HEK293 (cell line): ENCODE measurements around the gene ZBTB48.

Source experiments
- CTCF ChIA-PET: fragments of 350-600 bp; formaldehyde crosslinking; extraction: SDS; loops from one replicate; lab custom pipeline; 2021; ENCODE audit warnings: antibody characterized with exemption; lab: Yijun Ruan, JAX
- POLR2A ChIA-PET: fragments of 300-600 bp; formaldehyde crosslinking; extraction: SDS; loops from one replicate; lab custom pipeline; 2020; ENCODE audit warnings: antibody characterized with exemption, inconsistent platforms; lab: Yijun Ruan, JAX
- H3K27ac ChIP-seq: fragments of 200-500 bp; sonication (Bioruptor generic); 2 replicates; pipeline ENCODE4 v1.5.1; 2014; ENCODE audit warnings: low read depth, low read length, control low read depth, inconsistent platforms; ENCODE audit errors: extremely low read depth
- H3K36me3 ChIP-seq, 2 experiments: fragments of 200-500 bp in 1 of 2; sonication (Bioruptor generic) in 1 of 2; 1 replicate in 1 of 2; 2 replicates in 1 of 2; pipeline ENCODE4 v1.5.1; 2014 to 2017; ENCODE audit warnings: inconsistent platforms in 2 of 2, low read length in 2 of 2; ENCODE audit not compliant: control insufficient read depth in 2 of 2, insufficient read depth in 1 of 2
- H3K4me1 ChIP-seq: fragments of 200-500 bp; sonication (Bioruptor generic); 2 replicates; pipeline ENCODE4 v1.5.1; 2014; ENCODE audit warnings: mild to moderate bottlenecking, low read length, inconsistent platforms; ENCODE audit not compliant: control insufficient read depth, insufficient read depth
- H3K4me3 ChIP-seq: 2 replicates; pipeline ENCODE4 v1.5.1; 2011; ENCODE audit warnings: low read depth, mild to moderate bottlenecking, control low read depth, low read length, moderate library complexity
- H3K9me3 ChIP-seq: fragments of 200-500 bp; sonication (Bioruptor generic); 2 replicates; pipeline ENCODE4 v1.5.1; 2014; ENCODE audit warnings: low read depth, low read length, inconsistent platforms; ENCODE audit not compliant: control insufficient read depth, insufficient read depth
- GLI2 ChIP-seq: fragments of 450-650 bp; formaldehyde crosslinking; IDR thresholded peaks from 2 replicates; pipeline ENCODE4; 2017; ENCODE audit warnings: missing biosample characterization, missing genetic modification characterization, low read depth, borderline replicate concordance
- KLF16 ChIP-seq: fragments of 450-650 bp; formaldehyde crosslinking; IDR thresholded peaks from 2 replicates; pipeline ENCODE4 v1.5.1; 2017; ENCODE audit warnings: missing biosample characterization, missing genetic modification characterization
- KLF7 ChIP-seq: fragments of 450-650 bp; formaldehyde crosslinking; IDR thresholded peaks from 2 replicates; pipeline ENCODE4 v1.5.1; 2016; ENCODE audit warnings: missing biosample characterization, missing genetic modification characterization, borderline replicate concordance
- REPIN1 ChIP-seq: fragments of 450-650 bp; formaldehyde crosslinking; IDR thresholded peaks from 2 replicates; pipeline ENCODE4 v1.5.1; 2017; ENCODE audit warnings: missing biosample characterization, missing genetic modification characterization, low read depth
- ZBTB48 ChIP-seq: fragments of 450-650 bp; formaldehyde crosslinking; IDR thresholded peaks from 2 replicates; pipeline ENCODE4 v1.5.1; 2016; ENCODE audit warnings: missing biosample characterization, missing genetic modification characterization
- ZFP37 ChIP-seq: fragments of 450-650 bp; formaldehyde crosslinking; IDR thresholded peaks from 2 replicates; pipeline ENCODE4 v1.5.1; 2016; ENCODE audit warnings: missing biosample characterization, missing genetic modification characterization
- ZIC2 ChIP-seq: fragments of 450-650 bp; formaldehyde crosslinking; IDR thresholded peaks from 2 replicates; pipeline ENCODE4 v1.5.1; 2016; ENCODE audit warnings: missing biosample characterization, missing genetic modification characterization
- ZNF292 ChIP-seq: fragments of 450-650 bp; formaldehyde crosslinking; IDR thresholded peaks from 2 replicates; pipeline ENCODE4 v1.5.1; 2016; ENCODE audit warnings: low read depth, missing biosample characterization, missing genetic modification characterization, borderline replicate concordance
- ZNF433 ChIP-seq: fragments of 450-650 bp; formaldehyde crosslinking; IDR thresholded peaks from 2 replicates; pipeline ENCODE4 v1.5.1; 2016; ENCODE audit warnings: missing biosample characterization, missing genetic modification characterization, low read depth
- ZNF529 ChIP-seq: fragments of 450-650 bp; formaldehyde crosslinking; IDR thresholded peaks from 2 replicates; pipeline ENCODE4 v1.5.1; 2017; ENCODE audit warnings: missing genetic modification characterization, missing biosample characterization; ENCODE audit not compliant: insufficient replicate concordance
- ZNF544 ChIP-seq: fragments of 450-650 bp; formaldehyde crosslinking; IDR thresholded peaks from 2 replicates; pipeline ENCODE4 v1.5.0; 2017; ENCODE audit warnings: missing biosample characterization, missing genetic modification characterization
- ZNF623 ChIP-seq: fragments of 450-650 bp; formaldehyde crosslinking; IDR thresholded peaks from 2 replicates; pipeline ENCODE4 v1.5.1; 2016; ENCODE audit warnings: missing biosample characterization, missing genetic modification characterization
- ZNF701 ChIP-seq: fragments of 450-650 bp; formaldehyde crosslinking; IDR thresholded peaks from 2 replicates; pipeline ENCODE4 v1.5.1; 2016; ENCODE audit warnings: missing biosample characterization, missing genetic modification characterization
- ZNF777 ChIP-seq: fragments of 450-650 bp; formaldehyde crosslinking; IDR thresholded peaks from 2 replicates; pipeline ENCODE4 v1.5.1; 2017; ENCODE audit warnings: missing biosample characterization, missing genetic modification characterization, borderline replicate concordance
- ZNF830 ChIP-seq: fragments of 450-650 bp; IDR thresholded peaks from 2 replicates; pipeline ENCODE4 v1.5.0; 2018; ENCODE audit warnings: missing biosample characterization, missing genetic modification characterization, low read depth, mild to moderate bottlenecking, moderate library complexity
- TF ChIP-seq, protein P1 (sequence below): fragments of 450-650 bp; formaldehyde crosslinking; IDR thresholded peaks from 2 replicates; pipeline ENCODE4 v1.5.1; 2016; ENCODE audit warnings: missing biosample characterization, missing genetic modification characterization, borderline replicate concordance
- TF ChIP-seq, protein P2 (sequence below): fragments of 450-650 bp; formaldehyde crosslinking; IDR thresholded peaks from 2 replicates; pipeline ENCODE4 v1.5.1; 2017; ENCODE audit warnings: missing biosample characterization, missing genetic modification characterization
- TF ChIP-seq, protein P3 (sequence below): fragments of 450-650 bp; formaldehyde crosslinking; IDR thresholded peaks from 2 replicates; pipeline ENCODE4 v1.5.1; 2016; ENCODE audit warnings: missing biosample characterization, missing genetic modification characterization, borderline replicate concordance
- TF ChIP-seq, protein P4 (sequence below): fragments of 450-650 bp; formaldehyde crosslinking; IDR thresholded peaks from 2 replicates; pipeline ENCODE4 v1.5.1; 2016; ENCODE audit warnings: missing biosample characterization, missing genetic modification characterization

Gene ZBTB48

DNA sequence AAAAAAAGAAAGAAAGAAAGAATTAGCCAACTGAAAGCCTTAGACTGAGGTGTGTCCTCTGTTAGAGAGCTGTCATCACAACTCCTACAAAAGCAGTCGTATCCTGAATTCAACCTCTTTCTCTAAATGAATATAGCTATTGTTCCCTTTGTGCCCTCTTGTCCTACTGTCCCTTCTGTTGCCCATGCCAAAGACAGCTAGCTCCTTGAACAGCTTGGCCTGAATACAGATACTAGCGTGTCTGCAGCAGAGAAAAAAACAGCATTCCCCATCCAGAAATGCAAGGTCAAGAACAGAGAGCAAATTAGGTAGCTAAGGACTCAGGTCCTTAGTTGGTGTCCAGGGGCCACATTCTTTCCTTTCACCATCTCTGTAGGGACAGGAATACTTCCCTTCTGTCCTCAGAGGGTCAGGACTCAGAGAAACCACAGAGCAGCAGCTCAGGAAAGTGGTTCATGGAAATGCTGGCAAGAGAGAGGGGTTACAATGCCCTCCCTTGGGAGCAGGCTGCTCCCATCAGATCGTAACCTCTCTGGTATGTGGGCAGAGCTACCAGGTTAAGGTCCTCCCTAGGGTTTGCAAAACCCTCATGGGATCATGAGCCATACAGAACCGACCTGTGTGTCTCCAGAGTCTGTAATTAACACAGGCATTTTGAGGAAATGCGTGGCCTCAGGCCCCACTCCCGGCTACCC lies 1.8 kb upstream of the ZBTB48 start (continued):
- no peak for TF ChIP-seq ZNF830
- TF ChIP-seq ZNF701 (tag by site-specific recombination): no peak
- no peak for TF ChIP-seq ZNF433 (tag by site-specific recombination)
- TF ChIP-seq ZNF544 (tag by site-specific recombination): no peak

DNA sequence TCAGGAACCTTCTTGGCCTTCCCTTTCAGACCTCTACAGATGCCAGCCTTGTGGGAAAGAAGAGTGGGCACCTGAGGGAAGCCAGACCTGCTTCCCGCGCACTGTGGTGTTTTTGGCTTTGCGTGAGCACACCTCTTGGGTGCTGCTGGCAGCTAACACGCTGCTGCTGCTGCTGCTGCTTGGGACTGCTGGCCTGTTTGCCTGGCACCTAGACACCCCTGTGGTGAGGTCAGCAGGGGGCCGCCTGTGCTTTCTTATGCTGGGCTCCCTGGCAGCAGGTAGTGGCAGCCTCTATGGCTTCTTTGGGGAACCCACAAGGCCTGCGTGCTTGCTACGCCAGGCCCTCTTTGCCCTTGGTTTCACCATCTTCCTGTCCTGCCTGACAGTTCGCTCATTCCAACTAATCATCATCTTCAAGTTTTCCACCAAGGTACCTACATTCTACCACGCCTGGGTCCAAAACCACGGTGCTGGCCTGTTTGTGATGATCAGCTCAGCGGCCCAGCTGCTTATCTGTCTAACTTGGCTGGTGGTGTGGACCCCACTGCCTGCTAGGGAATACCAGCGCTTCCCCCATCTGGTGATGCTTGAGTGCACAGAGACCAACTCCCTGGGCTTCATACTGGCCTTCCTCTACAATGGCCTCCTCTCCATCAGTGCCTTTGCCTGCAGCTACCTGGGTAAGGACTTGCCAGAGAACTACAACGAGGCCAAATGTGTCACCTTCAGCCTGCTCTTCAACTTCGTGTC lies 995 bp upstream of the ZBTB48 start:
- ChIA-PET CTCF (interaction anchor here (0.6 to 1.4 kb wide), 3 partner anchors 24 to 390 kb away, joined by 4 to 10 read pairs (median 9); partner anchors contain the start of genes NOL9 and TAS1R1), POLR2A (interaction anchor here (1.8 kb wide), 1 partner anchor 12 kb away, joined by 12 read pairs; no protein-coding TSS in a partner anchor)
- Histone ChIP-seq H3K27ac (no peak overlapping the region), H3K9me3 (no peaks in the 10 kb centered on the region), H3K4me3 (no peak overlapping the region; the same call in 1 of the 2 replicates), H3K36me3 (peaks cover 0 to 20% of the 10 kb centered on the region in 2 experiments; a peak in 1 of 3 replicates), H3K4me1 (peaks cover 9% of the 10 kb centered on the region)
- TF ChIP-seq, protein P1, sequence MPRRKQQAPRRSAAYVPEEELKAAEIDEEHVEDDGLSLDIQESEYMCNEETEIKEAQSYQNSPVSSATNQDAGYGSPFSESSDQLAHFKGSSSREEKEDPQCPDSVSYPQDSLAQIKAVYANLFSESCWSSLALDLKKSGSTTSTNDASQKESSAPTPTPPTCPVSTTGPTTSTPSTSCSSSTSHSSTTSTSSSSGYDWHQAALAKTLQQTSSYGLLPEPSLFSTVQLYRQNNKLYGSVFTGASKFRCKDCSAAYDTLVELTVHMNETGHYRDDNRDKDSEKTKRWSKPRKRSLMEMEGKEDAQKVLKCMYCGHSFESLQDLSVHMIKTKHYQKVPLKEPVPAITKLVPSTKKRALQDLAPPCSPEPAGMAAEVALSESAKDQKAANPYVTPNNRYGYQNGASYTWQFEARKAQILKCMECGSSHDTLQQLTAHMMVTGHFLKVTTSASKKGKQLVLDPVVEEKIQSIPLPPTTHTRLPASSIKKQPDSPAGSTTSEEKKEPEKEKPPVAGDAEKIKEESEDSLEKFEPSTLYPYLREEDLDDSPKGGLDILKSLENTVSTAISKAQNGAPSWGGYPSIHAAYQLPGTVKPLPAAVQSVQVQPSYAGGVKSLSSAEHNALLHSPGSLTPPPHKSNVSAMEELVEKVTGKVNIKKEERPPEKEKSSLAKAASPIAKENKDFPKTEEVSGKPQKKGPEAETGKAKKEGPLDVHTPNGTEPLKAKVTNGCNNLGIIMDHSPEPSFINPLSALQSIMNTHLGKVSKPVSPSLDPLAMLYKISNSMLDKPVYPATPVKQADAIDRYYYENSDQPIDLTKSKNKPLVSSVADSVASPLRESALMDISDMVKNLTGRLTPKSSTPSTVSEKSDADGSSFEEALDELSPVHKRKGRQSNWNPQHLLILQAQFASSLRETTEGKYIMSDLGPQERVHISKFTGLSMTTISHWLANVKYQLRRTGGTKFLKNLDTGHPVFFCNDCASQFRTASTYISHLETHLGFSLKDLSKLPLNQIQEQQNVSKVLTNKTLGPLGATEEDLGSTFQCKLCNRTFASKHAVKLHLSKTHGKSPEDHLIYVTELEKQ (tag by site-specific recombination): no peak
- TF ChIP-seq ZNF623 (tag by site-specific recombination) (no peak), GLI2 (tag by site-specific recombination) (no peak), ZNF292 (no peak), ZIC2 (tag by site-specific recombination) (no peak)
- TF ChIP-seq, protein P2, sequence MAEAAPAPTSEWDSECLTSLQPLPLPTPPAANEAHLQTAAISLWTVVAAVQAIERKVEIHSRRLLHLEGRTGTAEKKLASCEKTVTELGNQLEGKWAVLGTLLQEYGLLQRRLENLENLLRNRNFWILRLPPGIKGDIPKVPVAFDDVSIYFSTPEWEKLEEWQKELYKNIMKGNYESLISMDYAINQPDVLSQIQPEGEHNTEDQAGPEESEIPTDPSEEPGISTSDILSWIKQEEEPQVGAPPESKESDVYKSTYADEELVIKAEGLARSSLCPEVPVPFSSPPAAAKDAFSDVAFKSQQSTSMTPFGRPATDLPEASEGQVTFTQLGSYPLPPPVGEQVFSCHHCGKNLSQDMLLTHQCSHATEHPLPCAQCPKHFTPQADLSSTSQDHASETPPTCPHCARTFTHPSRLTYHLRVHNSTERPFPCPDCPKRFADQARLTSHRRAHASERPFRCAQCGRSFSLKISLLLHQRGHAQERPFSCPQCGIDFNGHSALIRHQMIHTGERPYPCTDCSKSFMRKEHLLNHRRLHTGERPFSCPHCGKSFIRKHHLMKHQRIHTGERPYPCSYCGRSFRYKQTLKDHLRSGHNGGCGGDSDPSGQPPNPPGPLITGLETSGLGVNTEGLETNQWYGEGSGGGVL (tag by site-specific recombination): no peak

DNA sequence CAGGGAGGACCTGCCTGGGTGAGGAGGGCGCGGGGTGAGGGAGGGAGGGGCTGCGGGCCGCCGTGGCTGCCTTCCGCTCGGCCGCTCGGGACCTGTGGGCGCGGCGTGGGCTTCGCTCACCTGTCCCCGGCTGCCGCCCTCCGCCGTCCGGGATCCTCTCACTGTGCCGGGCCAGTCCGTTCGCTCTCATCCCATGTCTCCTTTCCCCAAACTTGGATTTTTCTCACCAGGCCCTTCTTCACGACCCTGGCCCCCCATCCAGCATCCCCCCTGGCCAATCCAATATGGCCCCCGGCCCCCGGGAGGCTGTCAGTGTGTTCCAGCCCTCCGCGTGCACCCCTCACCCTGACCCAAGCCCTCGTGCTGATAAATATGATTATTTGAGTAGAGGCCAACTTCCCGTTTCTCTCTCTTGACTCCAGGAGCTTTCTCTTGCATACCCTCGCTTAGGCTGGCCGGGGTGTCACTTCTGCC lies 362 bp downstream of the ZBTB48 start:
- Histone ChIP-seq H3K4me3 (peak overlapping the region; percentile 96), H3K36me3 (peaks cover 0 to 31% of the 10 kb centered on the region in 2 experiments; a peak in 1 of 3 replicates), H3K9me3 (no peaks in the 10 kb centered on the region), H3K4me1 (peaks cover 9% of the 10 kb centered on the region), H3K27ac (no peak overlapping the region; the same call in 1 of the 2 replicates)
- POLR2A ChIA-PET: interaction anchor here (0.6 to 2.7 kb wide), 15 partner anchors 8 to 67 kb away, joined by 3 to 25 read pairs (median 8); partner anchors contain the start of genes KLHL21, NOL9, PHF13 and TAS1R1
- CTCF ChIA-PET: interaction anchor here (0.5 to 1.7 kb wide), 10 partner anchors 9 to 263 kb away, joined by 3 to 10 read pairs (median 5); partner anchors contain the start of genes NOL9 and TAS1R1
- TF ChIP-seq REPIN1 (tag by site-specific recombination): no peak
- TF ChIP-seq ZBTB48: no peak
- TF ChIP-seq, protein P3, sequence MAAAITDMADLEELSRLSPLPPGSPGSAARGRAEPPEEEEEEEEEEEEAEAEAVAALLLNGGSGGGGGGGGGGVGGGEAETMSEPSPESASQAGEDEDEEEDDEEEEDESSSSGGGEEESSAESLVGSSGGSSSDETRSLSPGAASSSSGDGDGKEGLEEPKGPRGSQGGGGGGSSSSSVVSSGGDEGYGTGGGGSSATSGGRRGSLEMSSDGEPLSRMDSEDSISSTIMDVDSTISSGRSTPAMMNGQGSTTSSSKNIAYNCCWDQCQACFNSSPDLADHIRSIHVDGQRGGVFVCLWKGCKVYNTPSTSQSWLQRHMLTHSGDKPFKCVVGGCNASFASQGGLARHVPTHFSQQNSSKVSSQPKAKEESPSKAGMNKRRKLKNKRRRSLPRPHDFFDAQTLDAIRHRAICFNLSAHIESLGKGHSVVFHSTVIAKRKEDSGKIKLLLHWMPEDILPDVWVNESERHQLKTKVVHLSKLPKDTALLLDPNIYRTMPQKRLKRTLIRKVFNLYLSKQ (tag by site-specific recombination): no peak
- no peak for TF ChIP-seq ZNF529 (tag by site-specific recombination)
- TF ChIP-seq ZFP37: no peak
- 0 out of 2 replicates have a peak, but pooled peaks have one; percentile 38 for TF ChIP-seq KLF16 (tag by site-specific recombination)
- no peak for TF ChIP-seq KLF7 (tag by site-specific recombination)
- TF ChIP-seq, protein P4, sequence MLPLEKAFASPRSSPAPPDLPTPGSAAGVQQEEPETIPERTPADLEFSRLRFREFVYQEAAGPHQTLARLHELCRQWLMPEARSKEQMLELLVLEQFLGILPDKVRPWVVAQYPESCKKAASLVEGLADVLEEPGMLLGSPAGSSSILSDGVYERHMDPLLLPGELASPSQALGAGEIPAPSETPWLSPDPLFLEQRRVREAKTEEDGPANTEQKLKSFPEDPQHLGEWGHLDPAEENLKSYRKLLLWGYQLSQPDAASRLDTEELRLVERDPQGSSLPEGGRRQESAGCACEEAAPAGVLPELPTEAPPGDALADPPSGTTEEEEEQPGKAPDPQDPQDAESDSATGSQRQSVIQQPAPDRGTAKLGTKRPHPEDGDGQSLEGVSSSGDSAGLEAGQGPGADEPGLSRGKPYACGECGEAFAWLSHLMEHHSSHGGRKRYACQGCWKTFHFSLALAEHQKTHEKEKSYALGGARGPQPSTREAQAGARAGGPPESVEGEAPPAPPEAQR: no peak
- no peak for TF ChIP-seq ZNF777 (tag by site-specific recombination)
- TF ChIP-seq, protein P2 (tag by site-specific recombination): no peak
